Esophagus squamous epithelium (tissue), 5 donors: Measurements from ENCODE around the gene SOX6. TPM values are rescaled to one million over a fixed set of nuclear protein-coding genes. Genes with fewer than 3 reads are reported as not detected.

Experiments used
- DNase-seq: peaks from one replicate; lab custom pipeline; 2025; lab: John Stamatoyannopoulos, UW
- H3K27ac ChIP-seq, 4 donors: fragments of 200-600 bp; sonication (generic); one replicate each; pipeline ENCODE4 v1.5.1; 2016 to 2019; ENCODE audit warnings: mild to moderate bottlenecking in 1 of 4
- H3K27me3 ChIP-seq, 4 donors: fragments of 200-600 bp; sonication (generic); 1 replicate in 3 of 4; 2 replicates in 1 of 4; pipeline versions ENCODE4 v1.5.1 to v1.6.0; 2017 to 2021; ENCODE audit warnings: antibody characterized with exemption in 1 of 4
- H3K36me3 ChIP-seq, 3 donors: fragments of 200-600 bp; sonication (generic); one replicate each; pipeline ENCODE4 v1.5.1; 2016 to 2019
- H3K4me1 ChIP-seq, 3 donors: fragments of 200-600 bp; sonication (generic); one replicate each; pipeline ENCODE4 v1.5.1; 2017 to 2019
- H3K4me3 ChIP-seq, 4 donors: fragments of 200-600 bp; sonication (generic); 1 replicate in 3 of 4; 2 replicates in 1 of 4; pipeline ENCODE4 v1.5.1; 2016 to 2019; ENCODE audit warnings: mild to moderate bottlenecking in 2 of 4, moderate library complexity in 1 of 4
- H3K9me3 ChIP-seq, 3 donors: fragments of 200-600 bp; sonication (generic); one replicate each; pipeline ENCODE4 v1.5.1; 2016 to 2019
- POLR2A ChIP-seq, 4 donors: fragments of 450-650 bp; IDR thresholded peaks; one replicate each; pipeline ENCODE4 v1.6.1; 2017; ENCODE audit warnings: antibody characterized with exemption in 4 of 4, mild to moderate bottlenecking in 4 of 4, moderate library complexity in 3 of 4
- WGBS, 2 donors: methylation state at CpG; one replicate each; pipeline ENCODE4 v1.1.5; 2018; 5-methylcytosine and 5-hydroxymethylcytosine counted together
- intact Hi-C: fragments of 100-400 bp; cut with DNase I; formaldehyde crosslinking; loops from one replicate; pipeline ENCODE4 v1.15.0; 2022
- total RNA-seq, 4 donors: library from RNA; depleted of rRNA; stranded (reverse); fragments of >200 nt; gene quantifications; one replicate each; pipeline ENCODE4 v1.1.0, GENCODE V29; 2016
- TF ChIP-seq, protein P1 (sequence below), 6 experiments: fragments of 450-650 bp in 4 of 6; fragments of 200-600 bp in 2 of 6; sonication (generic) in 2 of 6; IDR thresholded peaks; one replicate each; pipeline ENCODE4 v1.5.1; 2016 to 2019; ENCODE audit warnings: antibody characterized with exemption in 6 of 6, mild to moderate bottlenecking in 4 of 6, moderate library complexity in 4 of 6
- donor health status: DM: yes; HTN: yes; CAD: no.

SOX6 gene
- total RNA-seq, 4 donors from 2014 or later = 7.8 to 16.0 (median 10.6) TPM

DNA sequence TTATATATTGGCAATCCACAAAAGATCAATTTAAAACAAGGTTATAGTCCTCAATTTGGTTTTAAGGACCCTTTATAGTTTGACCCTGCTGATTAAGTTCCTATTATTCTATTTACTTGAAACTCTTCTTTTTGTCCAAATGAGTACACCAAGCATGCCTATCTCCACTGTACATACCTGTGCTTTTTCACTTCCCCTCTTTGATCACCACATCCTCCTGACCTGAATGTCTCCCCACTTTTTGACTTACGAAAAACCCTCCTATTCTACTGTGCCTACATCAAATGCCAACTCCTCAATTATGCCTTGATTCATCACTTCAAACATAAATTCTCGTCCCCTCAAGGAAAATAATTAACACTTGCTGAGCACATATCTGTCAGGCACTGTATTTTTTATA is 113.5 kb downstream of the SOX6 start:
- Histone ChIP-seq H3K4me3 (no peak overlapping the region), H3K9me3 (no peaks in the 10 kb centered on the region), H3K36me3 (no peaks in the 10 kb centered on the region), H3K27me3 (no peaks in the 10 kb centered on the region), H3K27ac (no peak overlapping the region), H3K4me1 (no peaks in the 10 kb centered on the region)
- TF ChIP-seq, protein P1, sequence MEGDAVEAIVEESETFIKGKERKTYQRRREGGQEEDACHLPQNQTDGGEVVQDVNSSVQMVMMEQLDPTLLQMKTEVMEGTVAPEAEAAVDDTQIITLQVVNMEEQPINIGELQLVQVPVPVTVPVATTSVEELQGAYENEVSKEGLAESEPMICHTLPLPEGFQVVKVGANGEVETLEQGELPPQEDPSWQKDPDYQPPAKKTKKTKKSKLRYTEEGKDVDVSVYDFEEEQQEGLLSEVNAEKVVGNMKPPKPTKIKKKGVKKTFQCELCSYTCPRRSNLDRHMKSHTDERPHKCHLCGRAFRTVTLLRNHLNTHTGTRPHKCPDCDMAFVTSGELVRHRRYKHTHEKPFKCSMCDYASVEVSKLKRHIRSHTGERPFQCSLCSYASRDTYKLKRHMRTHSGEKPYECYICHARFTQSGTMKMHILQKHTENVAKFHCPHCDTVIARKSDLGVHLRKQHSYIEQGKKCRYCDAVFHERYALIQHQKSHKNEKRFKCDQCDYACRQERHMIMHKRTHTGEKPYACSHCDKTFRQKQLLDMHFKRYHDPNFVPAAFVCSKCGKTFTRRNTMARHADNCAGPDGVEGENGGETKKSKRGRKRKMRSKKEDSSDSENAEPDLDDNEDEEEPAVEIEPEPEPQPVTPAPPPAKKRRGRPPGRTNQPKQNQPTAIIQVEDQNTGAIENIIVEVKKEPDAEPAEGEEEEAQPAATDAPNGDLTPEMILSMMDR (IDR thresholded peaks at IDR 0.05) = no peak
- TF ChIP-seq POLR2A (IDR thresholded peaks at IDR 0.05) = no peak
- intact Hi-C loops = no loop called here
- WGBS, 2 donors = 63 to 90% methylated on average over 2 of the region's 2 CpGs
- no peak for DNase-seq

DNA sequence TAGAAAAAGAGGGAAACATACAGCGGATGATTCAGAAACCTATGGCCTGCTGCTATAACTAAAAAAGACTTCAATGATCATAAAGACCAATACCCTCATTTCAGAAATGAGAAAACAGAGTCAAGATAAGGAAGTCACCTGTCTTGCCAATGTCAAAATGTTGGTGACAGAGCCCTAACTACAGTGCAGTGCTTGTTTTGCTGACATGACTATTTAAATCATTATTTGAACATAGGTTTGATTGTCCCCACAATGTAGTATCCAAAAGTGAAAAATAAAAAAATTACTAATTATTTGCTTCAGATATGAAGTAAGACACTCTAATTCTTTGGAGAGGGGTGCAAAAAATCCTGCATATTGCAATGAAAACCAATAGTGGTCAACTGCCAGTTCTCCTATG is 115.7 kb downstream of the SOX6 start:
- H3K36me3 ChIP-seq = no peaks in the 10 kb centered on the region
- DNase-seq = no peak
- no peak overlapping the region for H3K4me3 ChIP-seq
- no peak overlapping the region for H3K27ac ChIP-seq
- intact Hi-C loops = no loop called here
- 88 to 97% methylated on average over 1 of the region's 1 CpG for WGBS, 2 donors
- no peak for TF ChIP-seq POLR2A (IDR thresholded peaks at IDR 0.05)
- TF ChIP-seq, protein P1 (IDR thresholded peaks at IDR 0.05) = no peak
- no peaks in the 10 kb centered on the region for H3K4me1 ChIP-seq
- no peaks in the 10 kb centered on the region for H3K9me3 ChIP-seq
- no peaks in the 10 kb centered on the region for H3K27me3 ChIP-seq

DNA sequence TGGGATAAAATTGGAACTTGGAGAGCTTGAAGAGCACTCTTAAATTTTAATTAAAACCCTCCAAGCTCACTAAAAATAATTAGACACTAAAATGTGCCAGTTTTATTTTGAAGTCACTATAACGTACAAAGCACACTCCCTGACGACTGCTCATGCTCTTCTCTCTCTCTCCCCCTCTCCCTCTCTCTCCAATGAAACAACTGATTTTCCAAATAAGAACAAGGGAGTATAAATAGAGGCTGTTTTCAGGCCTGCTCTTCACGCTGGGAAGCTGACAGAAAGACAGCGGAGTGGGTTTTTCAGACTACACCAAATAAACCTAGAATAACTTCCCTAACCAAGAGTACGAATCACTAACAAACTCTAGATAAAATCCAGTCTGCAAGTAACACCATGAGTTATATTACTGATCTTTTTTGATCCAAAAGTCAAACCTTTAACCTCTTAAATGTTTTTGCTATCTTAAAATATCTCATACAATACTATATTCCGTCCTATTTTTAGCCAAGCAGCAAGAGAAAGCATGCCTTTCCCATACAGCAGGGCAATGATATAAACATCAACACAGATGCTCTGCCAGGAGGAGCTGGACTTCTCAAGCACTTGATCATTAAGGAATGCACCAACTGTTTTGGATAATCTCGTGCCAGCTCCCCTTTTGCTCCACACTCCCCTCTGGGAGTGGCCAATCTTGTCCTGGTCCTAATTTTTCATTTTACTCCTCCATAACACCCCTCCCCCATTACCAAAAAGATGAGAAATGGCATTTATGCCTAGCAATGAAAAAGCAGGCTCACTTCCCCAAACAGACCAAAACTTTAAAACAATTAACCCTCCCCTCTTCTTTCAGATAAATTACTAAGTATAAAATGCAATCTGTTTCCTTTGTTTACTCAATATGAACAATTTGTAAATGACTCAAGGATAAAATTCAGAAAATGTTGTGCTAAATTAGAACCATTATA is 116.9 kb downstream of the SOX6 start:
- H3K9me3 ChIP-seq = no peaks in the 10 kb centered on the region
- H3K27me3 ChIP-seq = no peaks in the 10 kb centered on the region
- TF ChIP-seq, protein P1 (IDR thresholded peaks at IDR 0.05) = no peak
- TF ChIP-seq POLR2A (IDR thresholded peaks at IDR 0.05) = no peak
- no peaks in the 10 kb centered on the region for H3K36me3 ChIP-seq
- H3K4me3 ChIP-seq = no peak overlapping the region
- WGBS, 2 donors = 60 to 64% methylated on average over 7 of the region's 7 CpGs
- H3K27ac ChIP-seq = no peak overlapping the region
- DNase-seq = no peak
- no peaks in the 10 kb centered on the region for H3K4me1 ChIP-seq
- intact Hi-C loops = no loop called here

DNA sequence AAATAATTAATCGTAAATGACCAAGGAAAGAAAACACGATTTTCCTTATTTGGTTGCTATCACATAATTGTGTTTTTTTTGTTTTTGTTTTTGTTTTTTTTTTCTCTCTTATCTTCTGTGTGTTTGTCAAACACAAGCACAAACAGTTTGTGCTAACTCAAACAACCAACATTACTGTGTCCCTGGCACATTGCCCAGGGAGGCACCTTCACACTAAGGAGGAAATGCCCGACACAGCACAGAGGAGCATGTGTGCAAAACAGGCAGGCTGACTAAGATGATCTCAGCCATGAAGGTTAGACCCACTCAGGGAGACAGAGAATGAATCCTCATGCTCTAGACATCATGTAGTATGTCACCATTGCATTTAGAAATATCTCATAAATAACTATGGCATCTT is 130.1 kb downstream of the SOX6 start:
- no peaks in the 10 kb centered on the region for H3K4me1 ChIP-seq
- no peaks in the 10 kb centered on the region for H3K36me3 ChIP-seq
- DNase-seq = no peak
- intact Hi-C loops = no loop called here
- H3K27me3 ChIP-seq = no peaks in the 10 kb centered on the region
- no peaks in the 10 kb centered on the region for H3K9me3 ChIP-seq
- TF ChIP-seq, protein P1 (IDR thresholded peaks at IDR 0.05) = no peak
- no peak for TF ChIP-seq POLR2A (IDR thresholded peaks at IDR 0.05)
- WGBS, 2 donors = 61 to 84% methylated on average over 2 to 3 of the region's 3 CpGs
- no peak overlapping the region for H3K4me3 ChIP-seq
- no peak overlapping the region for H3K27ac ChIP-seq

DNA sequence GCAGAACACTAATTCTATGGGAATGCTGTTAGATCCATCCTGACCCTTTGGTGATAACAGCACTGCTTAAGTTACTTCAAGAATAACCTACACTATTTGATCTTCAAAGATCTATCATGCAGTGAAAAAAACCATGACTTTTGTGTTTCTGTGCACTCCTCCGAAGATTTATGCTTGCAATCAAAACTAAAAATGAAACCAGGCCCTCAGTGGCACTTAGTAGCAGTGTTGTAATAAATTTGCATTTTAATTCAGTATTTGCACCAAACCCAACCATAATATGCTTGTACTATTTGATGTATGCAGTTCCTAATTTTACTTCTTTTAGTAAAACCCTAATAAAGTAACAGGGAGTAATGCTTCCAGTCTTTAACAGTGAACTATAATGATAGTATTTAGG is 130.7 kb downstream of the SOX6 start:
- 60 to 84% methylated on average over 1 of the region's 1 CpG for WGBS, 2 donors
- Histone ChIP-seq H3K36me3 (no peaks in the 10 kb centered on the region), H3K9me3 (no peaks in the 10 kb centered on the region), H3K4me3 (no peak overlapping the region), H3K27me3 (no peaks in the 10 kb centered on the region), H3K4me1 (no peaks in the 10 kb centered on the region), H3K27ac (no peak overlapping the region)
- DNase-seq = no peak
- intact Hi-C loops = no loop called here
- no peak for TF ChIP-seq POLR2A (IDR thresholded peaks at IDR 0.05)
- TF ChIP-seq, protein P1 (IDR thresholded peaks at IDR 0.05) = no peak
